ENCODE data around the gene ADGRB2. TPM values are rescaled to one million over a fixed set of nuclear protein-coding genes. Genes with fewer than 3 reads are reported as not detected.

ADGRB2 gene
- total RNA-seq, 1 experiment from 2014 or later, result 15.6 TPM

- H3K27ac ChIP-seq, result no peak overlapping the region
- ChIA-PET POLR2A (ENCODE audit: unreplicated experiment) (no interaction called here), CTCF (no interaction called here)
- DNase-seq, result no peak
- no peaks in the 10 kb centered on the region for H3K79me2 ChIP-seq (ENCODE audit: low read depth)
- H3K27me3 ChIP-seq (ENCODE audit: insufficient read depth, low read depth), result no peaks in the 10 kb centered on the region
- H3K4me1 ChIP-seq (replicated peaks; ENCODE audit: insufficient read depth), result peaks cover 29% of the 10 kb centered on the region
- H3K9me3 ChIP-seq (ENCODE audit: insufficient read depth, low read depth), result no peaks in the 10 kb centered on the region
- TF ChIP-seq, protein P1, sequence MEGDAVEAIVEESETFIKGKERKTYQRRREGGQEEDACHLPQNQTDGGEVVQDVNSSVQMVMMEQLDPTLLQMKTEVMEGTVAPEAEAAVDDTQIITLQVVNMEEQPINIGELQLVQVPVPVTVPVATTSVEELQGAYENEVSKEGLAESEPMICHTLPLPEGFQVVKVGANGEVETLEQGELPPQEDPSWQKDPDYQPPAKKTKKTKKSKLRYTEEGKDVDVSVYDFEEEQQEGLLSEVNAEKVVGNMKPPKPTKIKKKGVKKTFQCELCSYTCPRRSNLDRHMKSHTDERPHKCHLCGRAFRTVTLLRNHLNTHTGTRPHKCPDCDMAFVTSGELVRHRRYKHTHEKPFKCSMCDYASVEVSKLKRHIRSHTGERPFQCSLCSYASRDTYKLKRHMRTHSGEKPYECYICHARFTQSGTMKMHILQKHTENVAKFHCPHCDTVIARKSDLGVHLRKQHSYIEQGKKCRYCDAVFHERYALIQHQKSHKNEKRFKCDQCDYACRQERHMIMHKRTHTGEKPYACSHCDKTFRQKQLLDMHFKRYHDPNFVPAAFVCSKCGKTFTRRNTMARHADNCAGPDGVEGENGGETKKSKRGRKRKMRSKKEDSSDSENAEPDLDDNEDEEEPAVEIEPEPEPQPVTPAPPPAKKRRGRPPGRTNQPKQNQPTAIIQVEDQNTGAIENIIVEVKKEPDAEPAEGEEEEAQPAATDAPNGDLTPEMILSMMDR (conservative IDR thresholded peaks at IDR 0.05), result no peak
- no peak for TF ChIP-seq EZH2 (IDR thresholded peaks at IDR 0.05; ENCODE audit: low read depth)
- H3K4me3 ChIP-seq, result no peak overlapping the region
- H4K20me1 ChIP-seq (ENCODE audit: insufficient read depth), result no peaks in the 10 kb centered on the region
- H3F3A ChIP-seq (ENCODE audit: insufficient read depth, low read depth), result peaks cover 18% of the 10 kb centered on the region; the same call in 1 of the 2 replicates
- no peak overlapping the region for H2AFZ ChIP-seq
- intact Hi-C loops (cut with micrococcal nuclease; ENCODE audit: unreplicated experiment), result no loop called here
- no peaks in the 10 kb centered on the region for H3K9me2 ChIP-seq (ENCODE audit: insufficient read depth)
- no TSS peak for BruUV-seq (replicated peaks)
- H3K4me2 ChIP-seq, result no peak overlapping the region
- no peaks in the 10 kb centered on the region for H3K36me3 ChIP-seq (ENCODE audit: low read depth)
These were observed 78.3 kb downstream of the ADGRB2 start for GRCh38 chr1:31685795-31686194.

DNA sequence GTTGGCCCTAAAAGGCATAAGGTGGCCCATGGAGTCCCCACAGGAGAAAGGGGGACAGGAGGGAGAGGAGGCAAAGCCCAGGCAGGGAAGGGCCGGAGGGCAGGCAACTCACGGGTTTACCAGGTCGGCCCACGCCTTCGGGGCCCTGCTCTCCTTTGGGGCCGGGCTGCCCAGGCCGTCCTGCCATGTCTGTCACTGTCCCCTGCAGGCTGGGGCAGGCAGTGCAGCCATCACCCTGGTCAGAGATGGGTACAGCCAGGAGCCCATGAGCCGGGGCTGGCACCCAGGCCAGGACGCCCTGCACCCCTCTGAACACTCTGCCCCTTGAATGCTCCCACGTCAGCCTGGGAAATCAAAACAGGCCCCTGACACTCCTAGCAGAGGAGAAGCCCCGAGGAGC is 80.1 kb downstream of the ADGRB2 start:
- Histone ChIP-seq H3K4me3 (no peak overlapping the region), H2AFZ (no peak overlapping the region), H3K27ac (no peak overlapping the region), H3K27me3 (ENCODE audit: insufficient read depth, low read depth) (no peaks in the 10 kb centered on the region), H3K9me3 (ENCODE audit: insufficient read depth, low read depth) (no peaks in the 10 kb centered on the region), H3F3A (ENCODE audit: insufficient read depth, low read depth) (peaks cover 11% of the 10 kb centered on the region; the same call in 1 of the 2 replicates), H3K36me3 (ENCODE audit: low read depth) (no peaks in the 10 kb centered on the region), H3K9me2 (ENCODE audit: insufficient read depth) (no peaks in the 10 kb centered on the region), H4K20me1 (ENCODE audit: insufficient read depth) (no peaks in the 10 kb centered on the region), H3K4me1 (replicated peaks; ENCODE audit: insufficient read depth) (peaks cover 11% of the 10 kb centered on the region), H3K4me2 (no peak overlapping the region), H3K79me2 (ENCODE audit: low read depth) (no peaks in the 10 kb centered on the region)
- ChIA-PET POLR2A (ENCODE audit: unreplicated experiment) (no interaction called here), CTCF (interaction anchor here (0.6 kb wide), 1 partner anchor 103 kb away, joined by 3 read pairs; no protein-coding TSS in a partner anchor)
- no peak for DNase-seq
- intact Hi-C loops (cut with micrococcal nuclease; ENCODE audit: unreplicated experiment), result no loop called here
- TF ChIP-seq, protein P1 (conservative IDR thresholded peaks at IDR 0.05), result peak; percentile 73
- TF ChIP-seq EZH2 (IDR thresholded peaks at IDR 0.05; ENCODE audit: low read depth), result no peak
- no TSS peak for BruUV-seq (replicated peaks)

DNA sequence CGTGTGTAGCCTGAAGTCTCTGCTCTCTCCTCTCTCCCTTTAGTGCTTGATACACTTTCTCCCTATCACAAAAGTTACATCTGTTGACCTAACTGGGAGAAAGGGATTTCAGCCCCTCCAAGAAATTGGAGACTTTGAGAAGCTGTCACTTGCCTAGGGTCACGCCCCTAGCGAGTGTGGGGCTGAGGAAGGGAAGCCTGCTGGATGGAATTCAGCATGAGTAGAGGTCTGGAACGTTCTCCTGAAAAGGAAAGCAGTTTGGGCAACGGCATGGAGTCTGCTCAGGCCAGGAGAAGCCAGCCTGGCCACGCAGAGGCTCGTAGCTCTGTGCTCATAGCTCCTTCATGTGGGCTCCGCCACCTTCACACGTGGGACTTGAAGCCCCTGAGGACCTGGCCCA is 82.7 kb downstream of the ADGRB2 start:
- no peaks in the 10 kb centered on the region for H3K9me3 ChIP-seq (ENCODE audit: insufficient read depth, low read depth)
- intact Hi-C loops (cut with micrococcal nuclease; ENCODE audit: unreplicated experiment), result no loop called here
- H2AFZ ChIP-seq, result no peak overlapping the region
- BruUV-seq (replicated peaks), result no TSS peak
- no peak for DNase-seq
- H3K4me3 ChIP-seq, result no peak overlapping the region
- no peaks in the 10 kb centered on the region for H4K20me1 ChIP-seq (ENCODE audit: insufficient read depth)
- peaks cover 11% of the 10 kb centered on the region; the same call in 1 of the 2 replicates for H3F3A ChIP-seq (ENCODE audit: insufficient read depth, low read depth)
- H3K79me2 ChIP-seq (ENCODE audit: low read depth), result no peaks in the 10 kb centered on the region
- no peak overlapping the region for H3K27ac ChIP-seq
- H3K9me2 ChIP-seq (ENCODE audit: insufficient read depth), result no peaks in the 10 kb centered on the region
- H3K27me3 ChIP-seq (ENCODE audit: insufficient read depth, low read depth), result no peaks in the 10 kb centered on the region
- ChIA-PET CTCF (no interaction called here), POLR2A (ENCODE audit: unreplicated experiment) (interaction anchor here (0.6 kb wide), 1 partner anchor 17 kb away, joined by 4 read pairs; no protein-coding TSS in a partner anchor)
- no peak overlapping the region for H3K4me2 ChIP-seq
- H3K36me3 ChIP-seq (ENCODE audit: low read depth), result no peaks in the 10 kb centered on the region
- no peak for TF ChIP-seq EZH2 (IDR thresholded peaks at IDR 0.05; ENCODE audit: low read depth)
- TF ChIP-seq, protein P1 (conservative IDR thresholded peaks at IDR 0.05), result no peak
- peaks cover 15% of the 10 kb centered on the region for H3K4me1 ChIP-seq (replicated peaks; ENCODE audit: insufficient read depth)
